Parathyroid adenoma (tissue), 2 donors: Measurements from ENCODE around the gene HECW1.

Experiments used
- H2AFZ ChIP-seq: fragments of 300-600 bp; sonication (generic); one replicate; pipeline ENCODE4 v1.7.0; 2017; ENCODE audit warnings: antibody characterized with exemption, mild to moderate bottlenecking
- H3K27ac ChIP-seq: fragments of 300-600 bp; sonication (generic); one replicate; pipeline ENCODE4 v1.7.0; 2017
- H3K27me3 ChIP-seq: fragments of 300-600 bp; sonication (generic); one replicate; pipeline ENCODE4 v1.7.0; 2017; ENCODE audit warnings: low read length; ENCODE audit not compliant: control insufficient read depth, insufficient read depth
- H3K36me3 ChIP-seq: fragments of 300-600 bp; sonication (generic); one replicate; pipeline ENCODE4 v1.7.0; 2017; ENCODE audit warnings: low read length; ENCODE audit not compliant: control insufficient read depth, insufficient read depth
- H3K4me1 ChIP-seq: fragments of 300-600 bp; sonication (generic); one replicate; pipeline ENCODE4 v1.7.0; 2017; ENCODE audit warnings: control low read depth
- H3K4me2 ChIP-seq: fragments of 300-600 bp; sonication (generic); one replicate; pipeline ENCODE4 v1.7.0; 2017; ENCODE audit warnings: low read length
- H3K4me3 ChIP-seq: fragments of 300-600 bp; sonication (generic); one replicate; pipeline ENCODE4 v1.7.0; 2017; ENCODE audit warnings: low read depth, low read length
- H3K79me2 ChIP-seq: fragments of 300-600 bp; sonication (generic); one replicate; pipeline ENCODE4 v1.7.0; 2017; ENCODE audit warnings: control low read depth
- H3K9ac ChIP-seq: fragments of 300-600 bp; sonication (generic); one replicate; pipeline ENCODE4 v1.7.0; 2017; ENCODE audit warnings: mild to moderate bottlenecking
- H3K9me3 ChIP-seq: fragments of 300-600 bp; sonication (generic); one replicate; pipeline ENCODE4 v1.7.0; 2017; ENCODE audit warnings: low read length; ENCODE audit not compliant: control insufficient read depth
- TF ChIP-seq, protein P1 (sequence below): fragments of 300-600 bp; sonication (generic); IDR thresholded peaks from one replicate; pipeline ENCODE4 v1.7.0; 2017; ENCODE audit warnings: antibody characterized with exemption, mild to moderate bottlenecking
- donor health status: primary hyperparathyroidism.

Gene HECW1

DNA sequence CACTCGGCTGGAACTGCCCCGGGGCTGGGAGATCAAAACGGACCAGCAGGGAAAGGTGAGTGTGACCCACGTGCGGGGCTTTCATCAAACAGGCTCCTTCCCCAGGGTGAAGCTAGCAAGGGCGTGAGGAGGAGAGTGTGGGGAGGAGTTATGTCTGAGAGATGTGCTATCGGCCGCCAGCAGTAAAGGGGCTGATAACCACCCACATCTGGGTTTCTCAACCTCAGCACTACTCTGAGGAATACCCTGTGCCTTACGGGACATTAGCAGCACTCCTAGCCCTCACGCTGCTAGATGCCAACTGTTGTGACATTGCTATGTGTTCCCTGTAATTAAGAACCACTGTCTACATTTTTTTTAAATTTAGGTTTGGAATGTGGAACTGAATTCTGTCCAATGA is 356.6 kb downstream of the HECW1 start:
- Histone ChIP-seq H3K36me3 (no peaks in the 10 kb centered on the region), H3K27ac (no peak overlapping the region), H3K79me2 (no peaks in the 10 kb centered on the region), H2AFZ (no peak overlapping the region), H3K9ac (no peak overlapping the region), H3K4me3 (no peak overlapping the region), H3K4me1 (no peaks in the 10 kb centered on the region), H3K9me3 (no peaks in the 10 kb centered on the region), H3K27me3 (no peaks in the 10 kb centered on the region), H3K4me2 (no peak overlapping the region)
- TF ChIP-seq, protein P1, sequence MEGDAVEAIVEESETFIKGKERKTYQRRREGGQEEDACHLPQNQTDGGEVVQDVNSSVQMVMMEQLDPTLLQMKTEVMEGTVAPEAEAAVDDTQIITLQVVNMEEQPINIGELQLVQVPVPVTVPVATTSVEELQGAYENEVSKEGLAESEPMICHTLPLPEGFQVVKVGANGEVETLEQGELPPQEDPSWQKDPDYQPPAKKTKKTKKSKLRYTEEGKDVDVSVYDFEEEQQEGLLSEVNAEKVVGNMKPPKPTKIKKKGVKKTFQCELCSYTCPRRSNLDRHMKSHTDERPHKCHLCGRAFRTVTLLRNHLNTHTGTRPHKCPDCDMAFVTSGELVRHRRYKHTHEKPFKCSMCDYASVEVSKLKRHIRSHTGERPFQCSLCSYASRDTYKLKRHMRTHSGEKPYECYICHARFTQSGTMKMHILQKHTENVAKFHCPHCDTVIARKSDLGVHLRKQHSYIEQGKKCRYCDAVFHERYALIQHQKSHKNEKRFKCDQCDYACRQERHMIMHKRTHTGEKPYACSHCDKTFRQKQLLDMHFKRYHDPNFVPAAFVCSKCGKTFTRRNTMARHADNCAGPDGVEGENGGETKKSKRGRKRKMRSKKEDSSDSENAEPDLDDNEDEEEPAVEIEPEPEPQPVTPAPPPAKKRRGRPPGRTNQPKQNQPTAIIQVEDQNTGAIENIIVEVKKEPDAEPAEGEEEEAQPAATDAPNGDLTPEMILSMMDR: no peak

DNA sequence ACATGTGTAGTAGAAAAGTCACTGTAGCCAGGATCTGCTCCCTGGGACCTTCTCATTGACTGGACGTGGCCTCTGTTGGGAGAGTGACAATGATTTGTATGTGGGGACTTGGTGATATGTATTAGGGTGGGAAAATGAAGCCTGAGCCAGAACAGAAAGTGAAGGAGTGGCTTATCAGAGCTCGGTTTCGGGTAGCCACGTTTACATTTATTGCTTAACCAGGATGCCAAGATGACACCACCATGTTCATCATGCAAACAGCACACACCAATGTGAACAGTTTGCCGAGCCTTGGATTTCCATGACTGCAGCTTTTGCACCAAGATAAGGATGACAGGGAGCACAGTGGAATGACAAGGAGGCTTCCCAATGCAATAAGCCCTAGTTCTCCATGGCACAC is 357.7 kb downstream of the HECW1 start:
- H3K36me3 ChIP-seq: no peaks in the 10 kb centered on the region
- no peak overlapping the region for H3K9ac ChIP-seq

DNA sequence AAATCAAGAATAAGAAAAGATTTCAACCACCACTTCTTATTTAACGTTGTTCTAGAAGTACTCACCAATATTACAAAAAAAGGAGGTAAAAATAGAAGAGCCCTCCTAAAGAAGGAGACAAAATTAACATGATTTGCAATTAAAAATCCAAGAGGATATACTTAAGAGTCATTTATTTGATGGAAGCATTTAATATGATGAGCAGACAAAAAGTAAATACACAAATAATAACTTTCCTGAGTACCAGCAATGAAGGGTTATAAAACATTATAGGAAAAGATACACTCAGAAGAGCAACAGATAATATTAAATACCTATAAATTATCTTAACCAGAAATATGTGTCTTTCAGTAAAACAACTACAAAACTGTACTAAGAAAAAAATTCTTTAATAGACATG is 363.5 kb downstream of the HECW1 start:
- Histone ChIP-seq H3K4me2 (no peak overlapping the region), H3K36me3 (no peaks in the 10 kb centered on the region), H3K79me2 (no peaks in the 10 kb centered on the region), H3K9ac (no peak overlapping the region), H3K9me3 (no peaks in the 10 kb centered on the region), H3K4me1 (no peaks in the 10 kb centered on the region), H3K4me3 (no peak overlapping the region), H2AFZ (no peak overlapping the region), H3K27ac (no peak overlapping the region), H3K27me3 (no peaks in the 10 kb centered on the region)
- TF ChIP-seq, protein P1: no peak

More for the DNA sequence above, 357.7 kb downstream of the HECW1 start:
- Histone ChIP-seq H3K27ac (no peak overlapping the region), H2AFZ (no peak overlapping the region), H3K4me1 (no peaks in the 10 kb centered on the region), H3K9me3 (no peaks in the 10 kb centered on the region), H3K4me3 (no peak overlapping the region), H3K4me2 (no peak overlapping the region), H3K27me3 (no peaks in the 10 kb centered on the region), H3K79me2 (no peaks in the 10 kb centered on the region)
- TF ChIP-seq, protein P1: no peak

DNA sequence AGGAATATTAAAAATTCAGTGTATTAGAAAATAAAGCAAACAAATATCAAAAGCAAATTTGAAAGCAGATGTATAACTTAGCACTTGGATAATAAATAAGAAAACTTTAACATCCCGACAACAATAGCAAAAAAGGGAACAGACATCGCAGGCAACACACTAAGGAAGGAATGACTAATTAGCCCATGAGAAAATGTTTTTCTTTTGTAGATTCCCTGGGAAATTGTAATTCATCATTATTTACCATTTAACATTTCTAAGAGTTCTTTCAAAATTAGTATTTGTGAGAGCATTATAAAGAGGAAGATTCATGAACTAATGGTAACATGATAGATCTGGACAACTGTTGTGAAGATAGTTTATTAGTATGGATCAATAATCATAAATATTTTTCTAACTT is 364.4 kb downstream of the HECW1 start:
- Histone ChIP-seq H3K4me2 (no peak overlapping the region), H3K4me1 (no peaks in the 10 kb centered on the region), H3K9ac (no peak overlapping the region), H3K27ac (no peak overlapping the region), H3K9me3 (no peaks in the 10 kb centered on the region), H2AFZ (no peak overlapping the region), H3K36me3 (no peaks in the 10 kb centered on the region), H3K79me2 (no peaks in the 10 kb centered on the region), H3K27me3 (no peaks in the 10 kb centered on the region), H3K4me3 (no peak overlapping the region)
- TF ChIP-seq, protein P1: no peak

DNA sequence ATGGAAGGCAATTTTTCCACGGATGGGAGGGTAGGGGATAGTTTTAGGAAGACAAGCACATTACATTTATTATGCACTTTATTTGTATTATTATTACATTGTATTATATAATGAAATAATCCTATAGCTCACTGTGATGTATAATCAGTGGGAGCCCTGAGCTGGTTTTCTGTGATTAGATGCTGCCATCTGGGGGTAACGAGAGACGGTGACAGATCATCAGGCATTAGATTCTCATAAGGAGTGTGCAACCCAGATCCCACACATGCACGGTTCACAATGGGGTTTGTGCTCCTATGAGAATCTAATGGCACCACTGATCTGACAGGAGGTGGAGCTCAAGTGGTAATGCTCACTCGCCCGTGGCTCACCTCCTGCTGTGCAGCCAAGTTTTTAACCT is 366.6 kb downstream of the HECW1 start:
- no peak overlapping the region for H3K4me2 ChIP-seq
- no peaks in the 10 kb centered on the region for H3K27me3 ChIP-seq
- TF ChIP-seq, protein P1: no peak
- no peak overlapping the region for H2AFZ ChIP-seq
- no peaks in the 10 kb centered on the region for H3K9me3 ChIP-seq
- peaks cover 2% of the 10 kb centered on the region for H3K4me1 ChIP-seq
- no peak overlapping the region for H3K27ac ChIP-seq
- H3K9ac ChIP-seq: no peak overlapping the region
- no peaks in the 10 kb centered on the region for H3K36me3 ChIP-seq
- no peak overlapping the region for H3K4me3 ChIP-seq
- no peaks in the 10 kb centered on the region for H3K79me2 ChIP-seq
